A204.1 (cell line): ENCODE measurements around the gene GGPS1.
"Not testable (repeated sequence)": the region's sequence is repeated elsewhere in the genome, so short reads cannot be mapped to it uniquely, and the experiment has no call there.

ENCODE experiments used
- FAIRE-seq: peaks from 2 replicates; lab custom pipeline; 2012; peaks lifted over from hg19 to GRCh38; lab: Jason Lieb, UNC

GGPS1 gene

DNA sequence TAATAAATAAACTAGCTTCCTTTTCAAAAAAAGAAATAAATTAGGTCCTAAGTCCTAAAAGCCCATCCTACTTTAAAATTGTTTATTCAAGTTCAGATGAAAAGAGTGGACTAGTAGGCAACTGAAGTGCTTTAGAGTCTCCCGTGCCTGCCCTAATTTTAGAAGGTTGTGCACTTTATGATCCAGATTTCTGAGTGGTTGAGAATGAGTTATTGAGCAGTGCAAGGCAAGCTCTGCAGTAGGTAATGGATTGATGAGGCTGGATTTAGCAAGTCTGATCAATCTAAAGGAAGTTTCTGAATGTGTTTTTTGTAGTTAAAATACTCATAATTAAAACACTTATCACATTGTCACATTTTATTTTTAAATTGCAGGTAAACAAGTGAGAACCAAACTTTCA is 13.0 kb downstream of the GGPS1 start:
- FAIRE-seq: no peak

DNA sequence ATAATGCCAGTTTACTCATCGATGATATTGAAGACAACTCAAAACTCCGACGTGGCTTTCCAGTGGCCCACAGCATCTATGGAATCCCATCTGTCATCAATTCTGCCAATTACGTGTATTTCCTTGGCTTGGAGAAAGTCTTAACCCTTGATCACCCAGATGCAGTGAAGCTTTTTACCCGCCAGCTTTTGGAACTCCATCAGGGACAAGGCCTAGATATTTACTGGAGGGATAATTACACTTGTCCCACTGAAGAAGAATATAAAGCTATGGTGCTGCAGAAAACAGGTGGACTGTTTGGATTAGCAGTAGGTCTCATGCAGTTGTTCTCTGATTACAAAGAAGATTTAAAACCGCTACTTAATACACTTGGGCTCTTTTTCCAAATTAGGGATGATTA is 13.7 kb downstream of the GGPS1 start:
- no peak for FAIRE-seq

DNA sequence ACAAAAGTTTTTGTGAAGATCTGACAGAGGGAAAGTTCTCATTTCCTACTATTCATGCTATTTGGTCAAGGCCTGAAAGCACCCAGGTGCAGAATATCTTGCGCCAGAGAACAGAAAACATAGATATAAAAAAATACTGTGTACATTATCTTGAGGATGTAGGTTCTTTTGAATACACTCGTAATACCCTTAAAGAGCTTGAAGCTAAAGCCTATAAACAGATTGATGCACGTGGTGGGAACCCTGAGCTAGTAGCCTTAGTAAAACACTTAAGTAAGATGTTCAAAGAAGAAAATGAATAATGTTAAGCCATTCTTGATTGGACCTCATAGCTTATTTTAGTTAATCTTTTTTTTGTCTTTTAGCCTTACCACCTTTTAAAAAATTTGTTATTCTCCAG is 14.1 kb downstream of the GGPS1 start:
- no peak for FAIRE-seq

DNA sequence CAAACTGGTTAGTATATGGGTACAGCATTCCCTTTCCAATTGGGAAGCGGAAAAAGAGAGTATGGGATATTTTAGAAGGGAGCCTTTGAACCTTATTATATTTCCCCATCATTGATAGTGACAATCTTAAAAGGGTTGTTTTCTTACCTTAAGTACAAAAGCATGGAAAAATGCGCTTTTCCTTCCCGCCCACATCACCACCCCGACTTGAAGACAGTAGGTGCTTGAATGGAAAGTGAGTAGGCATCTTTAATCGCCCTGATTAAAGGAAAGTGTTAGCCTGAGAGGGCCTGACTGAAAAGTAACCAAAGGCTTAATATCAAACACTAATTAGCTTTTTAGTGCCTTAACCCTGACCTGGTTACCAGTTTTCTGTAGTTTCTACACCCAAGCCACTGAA is 15.4 kb downstream of the GGPS1 start:
- FAIRE-seq: no peak

- FAIRE-seq: no peak
These were observed 23.1 kb downstream of the GGPS1 start for GRCh38 chr1:235351441-235351840.

DNA sequence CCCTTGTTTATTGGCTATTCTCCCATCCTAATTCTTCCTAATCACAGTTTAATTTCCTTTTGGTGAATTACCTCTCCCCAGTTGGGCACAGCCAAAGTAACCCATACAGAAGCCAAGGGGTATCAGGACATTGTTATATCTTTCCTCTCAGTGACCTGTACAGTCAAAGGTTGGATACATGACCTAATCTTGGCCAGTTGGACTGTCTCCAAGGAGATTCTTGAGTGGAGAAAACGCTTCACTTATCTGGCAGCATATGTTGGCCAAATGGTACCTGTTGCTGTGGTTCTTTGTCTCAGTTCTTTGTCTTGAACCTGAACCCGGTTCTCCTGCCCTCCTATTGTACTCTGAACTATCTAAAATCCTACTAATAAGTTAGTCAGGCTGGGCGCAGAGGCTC is 23.5 kb downstream of the GGPS1 start:
- no peak for FAIRE-seq

DNA sequence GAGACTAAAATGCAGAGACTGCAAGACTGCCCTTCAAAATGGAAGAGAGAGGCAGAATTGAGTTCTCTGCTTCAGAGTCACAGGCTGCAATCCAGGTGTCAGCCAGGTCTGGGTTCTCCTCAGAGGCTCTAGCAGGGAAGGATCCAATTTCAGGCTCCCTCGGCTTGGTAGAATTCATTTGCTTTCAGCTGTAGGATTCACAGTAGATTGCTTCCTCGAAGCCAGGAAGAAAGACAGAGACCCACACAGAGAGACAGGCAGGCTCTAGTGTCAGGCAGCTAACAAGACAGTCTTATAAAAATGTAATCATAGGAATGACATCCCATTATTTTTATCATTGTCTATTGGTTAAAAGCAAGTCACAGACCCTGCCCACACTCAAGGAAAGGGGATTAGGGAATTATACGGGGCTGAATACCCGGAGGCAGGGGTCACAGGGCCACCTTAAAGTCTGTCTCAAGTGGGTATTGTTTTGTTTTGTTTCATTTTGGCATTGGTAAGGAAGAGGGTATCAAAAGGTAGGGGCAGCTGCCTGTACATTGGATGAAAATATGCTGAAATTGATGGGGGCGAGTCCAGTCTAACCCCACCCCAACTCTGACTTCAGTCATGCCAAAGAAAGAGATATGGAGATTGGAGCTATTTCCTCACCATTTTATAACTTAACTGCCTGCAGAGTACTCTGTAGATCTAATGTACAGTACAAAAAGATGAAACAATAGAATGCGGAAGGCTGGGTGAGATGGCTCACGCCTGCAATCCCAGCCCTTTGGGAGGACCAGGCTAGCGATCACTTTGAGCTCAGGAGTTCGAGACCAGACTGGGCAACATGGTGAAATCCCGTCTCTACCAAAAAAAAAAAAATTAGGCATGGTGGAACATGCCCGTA is 29.4 kb downstream of the GGPS1 start:
- FAIRE-seq: no peak

DNA sequence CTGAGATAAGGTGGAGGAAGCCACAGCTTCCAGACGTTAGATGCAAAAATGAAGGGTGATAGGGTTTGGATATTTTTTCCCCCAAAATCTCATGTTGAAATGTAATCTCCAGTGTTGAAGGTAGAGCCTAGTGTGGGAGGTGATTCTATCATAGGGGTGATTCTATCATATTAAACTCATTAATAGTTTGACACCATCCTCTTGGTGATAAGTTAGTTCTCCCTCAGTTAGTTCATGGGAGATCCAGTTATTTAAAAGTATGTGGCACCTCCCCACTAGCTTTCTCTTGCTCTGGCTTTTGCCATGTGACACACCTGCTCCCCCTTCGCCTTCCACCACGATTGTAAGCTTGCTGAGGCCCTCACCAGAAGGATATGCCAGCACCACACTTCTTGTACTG is 30.5 kb downstream of the GGPS1 start:
- FAIRE-seq: no peak

DNA sequence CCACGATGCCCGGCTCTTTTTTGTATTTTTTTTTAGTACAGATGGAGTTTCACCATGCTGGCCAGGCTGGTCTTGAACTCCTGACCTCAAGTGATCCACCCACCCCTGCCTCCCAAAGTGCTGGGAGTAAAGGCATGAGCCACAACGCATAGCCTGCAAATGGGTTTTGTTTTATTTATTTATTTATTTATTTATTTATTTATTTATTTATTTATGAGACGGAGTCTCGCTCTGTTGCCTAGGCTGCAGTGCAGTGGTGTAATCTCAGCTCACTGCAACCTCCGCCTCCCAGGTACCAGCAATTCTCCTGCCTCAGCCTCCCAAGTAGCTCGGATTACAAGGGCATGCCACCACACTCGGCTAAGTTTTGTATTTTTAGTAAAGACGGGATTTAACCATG is 35.8 kb downstream of the GGPS1 start:
- not testable (repeated sequence) for FAIRE-seq

DNA sequence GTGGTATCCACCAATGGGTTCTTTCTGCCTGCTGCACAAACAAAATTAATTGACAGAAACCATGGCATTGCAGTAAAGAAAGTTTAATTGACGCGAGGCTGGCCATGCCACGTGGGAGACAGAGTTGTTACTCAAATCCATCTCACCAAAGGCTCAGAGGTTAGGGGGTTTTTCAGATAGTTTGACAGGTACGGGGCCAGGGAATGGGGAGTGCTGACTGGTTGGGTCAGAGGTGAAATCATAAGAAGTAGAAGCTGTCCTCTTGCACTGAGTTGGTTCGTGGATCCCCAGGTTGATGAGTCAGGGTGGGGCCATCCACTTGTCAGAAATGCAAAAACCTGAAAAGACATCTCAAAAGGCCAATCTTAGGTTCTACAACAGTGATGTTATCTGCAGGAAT is 37.9 kb downstream of the GGPS1 start:
- no peak for FAIRE-seq

- peak; percentile 98 for FAIRE-seq
These were observed 38.9 kb downstream of the GGPS1 start, which contains the start of gene TBCE for GRCh38 chr1:235367000-235367908. Gene TBCE, plus strand, starts transcription at chr1:235367427. Its CDS starts 12,623 bp downstream, at chr1:235380050.

- FAIRE-seq: no peak
These were observed 40.1 kb downstream of the GGPS1 start for GRCh38 chr1:235368428-235368827.

DNA sequence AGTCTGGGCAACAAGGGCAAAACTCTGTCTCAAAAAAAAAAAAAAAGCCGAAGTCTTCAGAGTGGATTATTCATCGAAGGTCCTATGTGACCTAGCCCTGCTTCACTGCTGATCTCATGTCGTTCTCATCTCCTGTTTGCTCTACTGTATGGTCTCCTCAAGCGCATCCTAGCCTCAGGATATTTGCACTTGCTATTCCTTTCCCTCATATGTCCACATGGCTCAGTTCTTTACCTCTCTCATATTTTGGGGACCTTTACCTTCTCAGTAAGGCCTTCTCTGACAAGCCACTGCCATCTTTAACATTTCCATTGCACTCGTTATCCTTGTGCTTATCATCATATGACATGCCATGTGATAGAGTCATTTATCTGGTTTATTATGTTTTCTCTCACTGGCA is 41.4 kb downstream of the GGPS1 start:
- no peak for FAIRE-seq

DNA sequence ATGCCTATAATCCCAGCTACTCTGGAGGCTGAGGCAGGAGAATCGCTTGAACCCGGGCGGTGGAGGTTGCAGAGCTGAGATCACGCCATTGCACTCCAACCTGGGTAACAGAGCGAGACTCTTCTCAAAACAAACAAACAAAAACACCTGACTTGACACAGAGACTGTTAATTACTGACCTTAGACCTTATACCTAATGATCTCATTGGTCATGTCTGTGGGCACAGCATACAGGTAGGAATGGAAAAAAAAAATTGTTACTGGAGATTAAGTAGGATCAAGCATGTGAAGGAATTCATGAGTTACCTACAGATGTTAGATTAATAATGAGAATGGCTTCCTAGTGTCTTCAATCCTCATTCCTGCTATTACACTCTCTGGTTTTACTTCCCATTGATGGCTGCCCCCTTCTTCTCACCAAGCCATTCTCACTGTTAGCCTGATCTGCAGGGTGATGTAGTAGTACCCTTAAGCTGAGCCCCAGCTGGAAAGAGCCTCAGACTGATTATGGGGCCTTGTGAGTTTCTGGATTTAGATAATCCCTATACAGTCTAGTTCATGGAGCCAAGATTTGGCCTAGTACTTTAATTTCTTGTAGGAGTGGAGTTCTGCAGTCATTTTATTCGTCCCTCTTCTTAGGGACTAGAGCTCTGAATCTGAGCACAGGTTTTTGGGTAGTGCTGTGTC is 47.7 kb downstream of the GGPS1 start:
- FAIRE-seq: no peak

DNA sequence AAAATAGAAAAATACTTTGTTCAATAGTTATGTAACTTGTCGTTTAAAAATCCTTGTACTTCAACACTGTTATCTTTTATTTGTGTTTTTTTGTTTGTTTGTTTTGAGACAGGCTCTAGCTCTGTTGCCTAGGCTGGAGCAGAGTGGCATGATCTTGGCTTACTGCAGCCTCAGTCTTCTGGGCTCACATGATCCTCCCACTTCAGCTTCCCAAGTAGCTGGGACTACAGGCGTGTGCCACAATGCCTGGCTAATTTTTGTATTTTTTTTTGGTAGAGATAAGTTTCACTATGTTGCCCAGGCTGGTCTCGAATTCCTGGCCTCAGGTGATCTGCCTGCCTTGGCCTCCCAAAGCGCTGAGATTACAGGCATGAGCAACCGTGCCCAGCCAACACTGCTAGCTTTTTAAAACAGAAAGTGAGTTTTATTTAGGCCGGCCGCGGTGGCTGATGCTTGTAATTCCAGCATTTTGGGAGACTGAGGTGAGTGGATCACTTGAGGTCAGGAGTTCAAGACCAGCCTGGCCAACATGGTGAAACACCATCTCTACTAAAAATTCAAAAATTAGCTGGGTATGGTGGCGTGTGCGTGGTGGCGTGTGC is 49.9 kb downstream of the GGPS1 start:
- not testable (repeated sequence) for FAIRE-seq

- FAIRE-seq: not testable (repeated sequence)
These were observed 53.8 kb downstream of the GGPS1 start for GRCh38 chr1:235381955-235382739.

DNA sequence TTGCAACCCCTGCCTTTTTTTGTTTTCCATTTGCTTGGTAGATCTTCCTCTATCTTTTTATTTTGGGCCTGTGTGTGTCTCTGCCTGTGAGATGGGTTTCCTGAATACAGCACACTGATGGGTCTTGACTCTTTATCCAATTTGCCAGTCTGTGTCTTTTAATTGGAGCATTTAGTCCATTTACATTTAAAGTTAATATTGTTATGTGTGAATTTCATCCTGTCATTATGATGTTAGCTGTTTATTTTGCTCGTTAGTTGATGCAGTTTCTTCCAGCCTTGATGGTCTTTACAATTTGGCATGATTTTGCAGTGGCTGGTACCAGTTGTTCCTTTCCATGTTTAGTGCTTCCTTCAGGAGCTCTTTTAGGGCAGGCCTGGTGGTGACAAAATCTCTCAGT is 57.3 kb downstream of the GGPS1 start:
- FAIRE-seq: not testable (repeated sequence)

DNA sequence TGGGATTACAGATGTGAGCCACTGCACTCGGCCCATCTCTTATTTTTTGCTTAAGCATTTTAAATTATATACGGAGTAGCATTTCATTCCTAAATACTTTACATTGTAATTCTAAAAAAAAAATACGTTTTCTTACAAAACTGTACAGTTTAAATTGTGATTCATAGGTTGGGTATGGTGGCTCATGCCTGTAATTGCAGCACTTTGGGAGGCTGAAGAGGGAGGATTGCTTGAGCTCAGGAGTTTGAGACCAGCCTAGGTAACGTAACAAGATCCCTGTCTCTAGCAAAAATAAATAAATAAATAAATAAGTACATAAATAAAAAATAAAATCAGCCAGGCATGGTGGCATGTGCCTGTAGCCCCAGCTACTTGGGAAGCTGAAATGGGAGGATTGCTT is 63.5 kb downstream of the GGPS1 start:
- no peak for FAIRE-seq
